GM18868 (cell line): ENCODE results near the gene AP5S1.
A peak's percentile ranks its signal among the peaks of the same experiment; 100 is the strongest.

Source experiments
- ATAC-seq: cut with Tn5 transposase; IDR thresholded peaks from one replicate; pipeline ENCODE4 v1.9.1; 2021; ENCODE audit warnings: mild to moderate bottlenecking, moderate library complexity; ENCODE audit not compliant: unreplicated experiment

Gene AP5S1, protein sequence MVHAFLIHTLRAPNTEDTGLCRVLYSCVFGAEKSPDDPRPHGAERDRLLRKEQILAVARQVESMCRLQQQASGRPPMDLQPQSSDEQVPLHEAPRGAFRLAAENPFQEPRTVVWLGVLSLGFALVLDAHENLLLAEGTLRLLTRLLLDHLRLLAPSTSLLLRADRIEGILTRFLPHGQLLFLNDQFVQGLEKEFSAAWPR

DNA sequence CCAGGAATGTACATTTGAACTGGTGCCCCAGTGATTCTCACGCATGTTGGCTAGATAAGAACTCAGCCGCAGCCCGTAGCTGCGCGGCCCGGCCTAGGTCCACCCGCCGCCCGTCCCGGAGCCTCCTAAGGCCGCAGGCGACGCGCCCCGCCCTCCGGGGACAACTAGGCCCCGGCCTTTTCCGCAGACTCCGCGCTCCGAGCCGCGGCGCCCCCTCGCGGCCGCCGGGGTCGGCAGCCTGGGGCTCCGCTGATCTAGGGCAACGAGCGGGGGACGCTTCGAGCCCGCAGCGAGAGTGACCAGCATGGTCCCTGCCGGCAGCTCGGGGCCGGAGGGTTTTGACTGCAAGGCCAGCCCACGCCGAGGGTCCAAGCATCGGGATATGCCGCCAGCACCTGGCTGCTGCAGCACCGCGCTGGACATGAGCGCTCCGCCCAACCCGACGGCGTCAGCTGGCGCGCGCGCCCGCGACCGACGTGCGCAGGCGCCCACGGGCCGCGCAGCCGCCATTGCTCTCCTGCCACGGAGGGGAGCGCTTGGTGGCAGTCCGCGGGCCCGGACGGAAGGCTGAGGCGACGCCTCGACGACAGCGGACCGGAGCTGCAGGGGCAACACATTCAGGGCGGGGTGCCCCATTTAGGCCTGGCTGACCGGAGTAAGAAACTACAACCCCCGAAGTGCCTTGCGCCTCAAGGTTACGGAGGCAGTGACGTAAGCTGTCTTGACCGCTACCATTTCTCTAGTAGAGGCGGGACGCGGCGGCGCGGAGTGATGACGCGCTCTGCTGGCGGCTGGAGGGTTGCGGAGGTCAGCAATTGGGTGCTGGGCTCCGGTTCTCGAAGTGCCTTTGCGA is at the start of gene AP5S1:
Gene AP5S1, plus strand, starts transcription at position 500 of the 853 bp plus-strand sequence. CDS start 1,571 bp downstream, outside the sequence.
- peak; percentile 77 for ATAC-seq

DNA sequence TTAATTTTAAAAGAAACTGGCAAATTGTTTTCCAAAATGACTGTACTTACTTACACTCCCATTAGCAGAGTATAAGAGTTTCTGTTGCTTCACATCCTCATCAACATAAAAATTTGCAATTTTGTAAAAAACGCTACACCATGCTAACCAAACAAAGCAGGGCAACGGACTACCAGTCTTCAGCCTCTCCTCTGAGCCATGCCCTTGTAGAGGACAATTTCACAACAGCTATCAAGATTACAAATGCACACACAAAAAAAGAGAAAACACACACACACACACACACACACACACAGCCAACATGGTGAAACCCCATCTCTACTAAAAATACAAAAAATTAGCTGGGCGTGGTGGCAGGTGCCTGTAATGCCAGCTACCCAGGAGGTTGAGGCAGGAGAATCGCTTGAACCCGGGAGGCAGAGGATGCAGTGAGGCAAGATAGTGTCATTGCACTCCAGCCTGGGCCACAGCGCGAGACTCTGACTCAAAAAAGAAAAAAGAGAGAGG is 48.7 kb upstream of the AP5S1 start:
- ATAC-seq: no peak

DNA sequence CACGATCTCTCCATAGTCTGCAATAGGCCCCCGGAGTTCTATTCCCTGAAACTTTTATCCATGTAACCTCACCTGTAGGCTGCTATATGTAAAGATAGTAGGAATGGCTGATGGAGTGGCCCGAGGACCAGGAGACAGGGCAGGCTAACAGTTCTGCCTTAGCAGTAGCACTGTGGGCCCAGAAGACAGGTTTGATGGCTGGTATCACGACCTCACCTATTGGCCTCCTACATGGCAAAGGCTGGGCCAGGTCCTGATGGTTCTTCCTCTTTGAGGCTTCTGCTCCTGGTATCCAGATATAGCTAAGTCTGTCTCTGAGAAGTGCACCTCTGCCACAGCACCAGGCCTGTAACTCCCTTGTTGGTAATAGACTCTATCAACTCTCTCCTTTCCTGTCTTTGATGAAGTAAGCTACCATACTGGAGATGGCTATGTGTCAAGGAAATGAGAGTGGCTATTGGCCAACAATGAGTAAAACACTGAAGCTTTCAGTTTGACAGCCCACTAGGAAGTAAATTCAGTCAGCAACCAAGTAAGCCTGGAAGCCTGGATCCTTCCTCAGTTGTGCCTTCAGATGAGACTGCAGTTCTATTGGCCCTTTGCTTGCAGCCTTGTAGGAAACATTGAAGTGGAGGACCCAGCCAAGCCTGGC is 44.8 kb upstream of the AP5S1 start:
- no peak for ATAC-seq

DNA sequence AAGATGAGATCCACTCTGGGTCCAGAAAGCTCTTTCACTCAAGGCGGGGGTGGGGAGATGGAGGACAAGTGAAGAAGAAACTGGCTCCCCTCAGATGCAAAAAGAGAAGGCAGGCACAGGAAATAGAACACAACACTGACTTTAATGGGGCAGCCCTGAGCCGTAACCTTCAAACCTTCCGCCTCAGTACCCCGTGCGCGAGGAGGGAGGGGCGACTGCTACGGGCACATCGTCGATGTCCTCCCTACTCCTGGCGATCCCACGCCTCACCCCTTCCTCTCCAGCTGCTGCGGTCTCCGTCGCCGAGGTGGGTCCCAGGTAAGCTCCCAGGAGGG is 43.0 kb upstream of the AP5S1 start:
- no peak for ATAC-seq

DNA sequence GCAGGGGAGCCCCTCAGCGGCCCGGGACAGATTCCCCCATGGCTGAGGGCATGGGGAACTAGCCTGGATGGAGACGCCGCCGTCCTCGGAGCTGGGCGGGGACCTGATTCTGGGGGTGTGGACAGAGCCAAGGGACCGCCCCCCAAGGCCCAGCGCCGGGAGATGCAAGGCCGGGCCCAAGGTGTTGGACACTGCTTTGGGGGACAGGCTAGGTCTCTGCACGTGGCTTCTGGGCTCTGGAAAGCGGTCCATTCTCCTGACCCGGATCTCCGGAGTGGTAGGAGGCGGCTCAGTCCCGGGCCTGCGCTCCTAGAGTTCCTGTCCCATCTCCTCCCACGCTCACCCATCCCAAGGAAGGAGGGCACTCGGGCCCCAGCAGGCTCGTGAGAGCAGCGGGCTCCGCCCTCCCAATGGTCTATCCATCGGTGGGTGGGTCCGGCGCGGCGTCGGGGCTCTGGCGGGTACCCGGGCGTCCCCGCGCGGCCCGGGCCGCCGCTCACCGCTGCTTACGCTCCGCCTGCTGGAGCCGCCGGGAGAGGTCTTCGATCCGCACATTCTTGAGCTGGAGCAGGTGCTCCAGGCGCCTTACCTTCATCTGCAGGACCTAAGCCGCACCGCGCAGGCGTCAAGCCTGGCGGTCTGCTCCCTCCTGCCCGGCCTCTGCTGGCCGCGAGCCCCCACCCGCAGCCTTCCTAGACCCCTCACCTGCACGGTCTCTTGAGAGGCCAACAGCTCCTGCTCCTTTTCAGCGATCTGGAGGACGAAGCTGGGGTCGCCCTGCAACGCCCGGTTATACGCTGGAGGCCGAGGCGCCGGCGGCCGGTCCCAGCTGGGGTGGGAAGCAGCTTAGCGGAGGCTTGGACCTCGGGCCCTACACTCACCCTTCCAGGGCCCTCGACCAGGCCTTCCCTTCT is 42.4 kb upstream of the AP5S1 start:
- no peak for ATAC-seq

DNA sequence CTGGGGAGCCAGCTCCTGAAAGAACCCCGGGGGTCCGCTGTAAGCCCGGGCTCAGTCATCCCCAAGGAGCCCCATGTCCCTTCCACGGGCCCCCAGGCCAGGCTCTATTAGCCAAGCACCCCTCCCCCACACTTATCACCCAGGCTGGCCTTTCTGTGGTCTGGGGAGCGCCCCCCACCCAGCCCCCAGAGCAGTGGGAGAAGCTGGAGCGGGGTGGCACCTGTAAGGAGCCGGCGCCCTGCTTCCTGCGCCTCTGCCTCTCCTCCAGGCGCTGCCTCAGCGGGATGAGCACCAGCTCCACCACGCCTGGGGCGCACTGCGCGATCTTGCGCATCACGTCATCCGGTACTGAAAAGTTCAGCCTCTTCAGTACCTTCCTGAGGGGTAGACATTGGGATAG is 41.4 kb upstream of the AP5S1 start:
- no peak for ATAC-seq

DNA sequence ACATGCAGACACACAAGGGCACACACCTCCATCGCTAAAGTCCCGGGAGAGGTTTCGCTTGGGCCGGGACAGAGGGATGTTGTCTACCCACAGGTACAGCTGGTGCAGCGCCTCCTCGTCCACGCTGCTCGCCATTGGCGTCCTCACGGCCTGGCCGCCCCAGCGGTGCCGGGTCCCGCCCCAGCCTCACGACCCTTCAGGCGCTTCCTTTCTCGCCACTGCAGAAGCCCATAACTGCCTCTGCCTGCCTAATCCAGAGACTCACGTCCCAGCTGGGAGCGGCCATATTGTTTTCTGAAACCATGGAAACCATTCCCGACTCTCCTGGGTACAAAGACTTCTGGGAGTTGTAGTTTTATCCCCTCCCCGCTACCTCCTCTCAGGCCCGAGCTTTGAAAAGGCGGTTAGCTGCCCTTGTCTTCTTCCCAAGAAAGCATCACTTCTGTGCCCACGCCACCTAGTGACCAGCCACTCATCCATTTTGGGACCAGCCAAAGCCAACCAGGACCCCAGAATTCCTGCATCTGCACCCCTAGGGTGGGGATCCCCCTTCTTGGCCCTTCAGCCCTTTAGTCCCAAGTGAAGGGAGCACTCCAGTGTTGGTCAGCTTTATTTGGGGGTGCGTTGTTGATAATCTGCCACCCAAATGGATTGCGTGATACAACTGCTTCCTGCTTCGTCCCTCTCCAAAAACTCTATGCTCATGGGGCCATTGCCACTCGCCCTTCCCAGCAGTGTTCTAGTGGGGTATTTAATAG is 39.0 kb upstream of the AP5S1 start, which contains the start of gene SPEF1:
Gene SPEF1, minus strand, starts transcription at position 296 of the 758 bp plus-strand sequence. Its CDS starts 161 bp downstream, at position 135.
- peak; percentile 62 for ATAC-seq

DNA sequence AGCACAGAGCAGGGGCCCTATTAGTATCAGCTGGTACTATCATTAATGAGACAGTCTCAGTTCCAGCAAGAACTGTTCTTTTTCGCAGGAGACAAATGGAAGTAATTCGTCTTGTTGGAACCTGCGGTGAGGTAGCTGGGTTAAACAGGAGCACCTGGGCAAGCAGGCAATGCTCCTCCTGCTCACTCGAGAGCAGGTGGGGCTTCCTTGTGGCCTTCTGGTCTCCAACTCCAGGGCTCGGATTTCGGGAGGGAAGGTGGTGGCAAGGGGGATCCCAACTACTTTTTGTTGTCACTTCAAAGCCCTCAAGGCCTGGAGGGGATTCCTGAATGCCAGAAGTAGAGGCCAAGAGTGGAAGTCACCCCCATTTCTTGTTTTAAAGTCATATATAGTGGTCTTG is 37.8 kb upstream of the AP5S1 start:
- no peak for ATAC-seq

DNA sequence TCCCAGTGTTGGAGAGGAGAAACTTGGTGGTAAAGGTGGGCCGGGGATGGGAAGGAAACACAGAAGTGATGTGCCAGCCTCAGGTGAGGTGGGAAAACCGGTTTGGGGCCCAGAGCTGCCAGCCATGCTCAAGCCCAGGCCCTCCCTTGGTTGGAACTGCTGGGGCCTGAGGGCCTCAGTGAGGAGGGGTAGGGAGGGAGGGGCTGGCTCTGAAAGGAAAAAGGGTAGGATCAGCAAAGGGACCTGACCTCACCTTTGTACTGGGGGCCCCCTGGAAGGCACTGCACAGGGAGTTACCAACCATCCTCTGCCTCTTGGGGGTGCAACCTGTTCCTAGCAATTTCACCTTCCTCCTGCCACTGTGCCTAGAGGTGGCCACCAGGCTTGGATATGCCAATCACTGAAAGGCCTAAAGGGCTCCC is 37.3 kb upstream of the AP5S1 start:
- no peak for ATAC-seq

DNA sequence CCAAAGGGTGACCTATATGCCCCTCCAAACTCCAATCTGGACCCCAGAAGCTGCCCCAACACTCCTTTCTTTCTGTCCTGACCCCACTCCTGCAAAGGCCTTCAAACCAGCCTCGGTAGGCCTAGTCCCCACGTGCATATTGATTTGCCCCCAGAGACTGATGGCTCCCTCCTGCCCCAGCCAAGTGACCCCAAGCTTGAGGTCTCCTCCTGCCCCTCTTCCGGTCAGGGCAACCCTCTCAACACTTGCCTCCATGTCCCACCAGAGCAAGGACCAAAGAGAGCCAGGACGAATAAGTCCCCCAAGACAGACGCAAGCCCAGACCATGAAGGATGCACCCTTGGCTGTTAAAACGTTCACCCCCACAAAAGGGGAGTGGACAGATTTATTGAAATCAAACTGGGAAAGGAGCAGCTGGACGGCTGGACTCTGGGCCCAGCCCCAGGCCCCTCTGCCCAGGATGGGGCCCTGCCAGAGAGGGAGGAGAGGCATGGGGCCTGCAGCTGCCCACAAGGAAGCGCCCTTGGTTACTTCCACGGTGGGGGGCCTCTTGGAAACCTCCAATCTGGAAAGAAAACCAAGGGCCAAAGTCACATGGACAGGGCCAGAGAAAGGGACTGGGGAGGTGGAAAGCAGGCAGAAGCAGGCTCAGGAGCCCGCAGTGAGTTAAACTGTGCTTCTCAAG is 36.7 kb upstream of the AP5S1 start:
- no peak for ATAC-seq

DNA sequence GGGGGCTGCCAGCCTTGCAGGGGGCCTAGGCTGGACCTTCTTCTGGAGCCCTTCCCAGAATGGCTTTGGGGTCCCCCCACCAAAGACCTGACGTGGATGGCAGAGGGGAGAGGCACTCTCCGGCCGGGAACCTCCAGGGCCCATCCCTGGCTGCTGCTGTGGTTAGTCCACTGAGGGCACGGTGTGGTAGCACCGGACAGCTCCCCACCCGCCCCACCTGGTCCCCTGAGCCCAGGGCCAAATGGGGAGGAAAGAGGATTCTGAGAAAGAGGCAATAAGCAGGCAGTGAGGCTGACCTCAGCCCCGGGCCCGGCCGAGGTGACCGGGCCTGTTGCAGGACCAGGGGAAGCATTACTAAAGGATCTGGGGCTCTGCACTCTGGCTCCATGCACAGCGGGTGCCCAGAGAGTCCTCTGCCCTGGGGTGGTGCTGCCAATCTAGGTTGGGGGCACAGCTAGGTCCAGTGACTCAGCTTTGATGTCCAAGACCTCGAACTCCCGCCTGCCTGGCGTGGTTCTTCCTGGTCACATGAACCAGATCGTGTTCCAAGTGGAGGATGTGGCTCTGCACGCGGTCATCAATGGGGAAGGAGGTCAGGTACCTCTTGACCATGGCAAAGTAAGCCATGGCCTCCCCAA is 36.0 kb upstream of the AP5S1 start:
- no peak for ATAC-seq

DNA sequence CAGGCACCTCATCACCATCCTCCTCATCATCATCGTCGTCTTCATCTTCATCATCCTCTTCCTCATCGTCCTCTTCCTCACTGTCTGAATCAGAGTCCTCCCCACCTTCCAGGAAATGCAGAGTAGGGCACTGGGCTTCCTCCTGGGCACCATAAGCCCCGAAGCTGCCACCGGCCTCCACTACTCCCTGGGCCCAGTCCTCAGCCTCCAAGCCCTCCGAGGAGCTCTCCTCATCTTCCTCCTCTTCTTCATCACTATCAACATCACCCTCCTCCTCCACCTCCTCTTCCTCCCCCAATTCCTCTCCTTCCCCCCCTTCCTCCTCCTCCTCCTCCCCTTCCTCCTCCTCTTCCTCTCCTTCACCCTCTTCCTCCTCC is 35.5 kb upstream of the AP5S1 start:
- ATAC-seq: no peak

DNA sequence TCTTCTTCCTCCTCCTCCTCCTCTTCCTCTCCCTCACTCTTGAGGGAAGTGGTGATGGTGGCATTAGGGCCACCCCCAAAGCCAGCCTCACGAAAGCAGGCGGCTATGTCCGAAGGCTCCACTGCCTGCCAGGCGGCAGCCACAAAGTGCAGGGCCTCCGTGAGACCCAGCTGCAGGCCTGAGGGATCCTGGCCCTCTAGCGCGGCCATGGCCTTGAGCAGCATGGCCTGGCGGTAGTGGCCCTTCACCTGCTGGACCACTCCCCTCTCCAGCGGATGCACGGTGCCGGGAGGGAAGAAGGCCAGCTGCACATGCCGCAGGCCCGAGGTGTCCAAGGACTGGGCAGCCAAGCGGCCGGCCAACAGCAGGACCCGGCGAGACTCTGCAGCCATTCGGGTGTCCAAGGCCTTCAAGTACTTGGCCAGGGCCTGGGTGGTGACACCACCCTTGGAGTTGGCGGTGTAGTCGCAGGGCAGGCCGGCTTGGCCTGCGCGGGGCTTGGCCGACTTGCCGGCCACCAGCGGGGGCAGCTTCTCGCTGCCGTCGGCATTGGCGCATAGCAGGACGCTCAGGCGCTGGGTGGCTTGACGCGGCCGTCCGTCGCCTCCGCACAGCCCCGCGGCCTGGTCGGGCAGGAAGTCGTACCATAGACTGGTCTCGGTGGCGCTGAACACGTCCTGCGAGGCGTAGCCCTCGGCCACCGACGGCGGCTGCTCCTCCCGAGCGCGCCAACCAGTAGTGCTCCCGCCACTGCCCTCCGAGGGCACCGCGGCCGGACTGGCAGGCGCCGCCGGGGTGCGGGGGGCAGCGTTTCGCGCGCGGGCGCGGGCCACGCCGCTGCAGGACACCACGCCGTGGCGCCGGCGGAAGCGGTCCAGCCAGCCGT is 34.9 kb upstream of the AP5S1 start:
- ATAC-seq: no peak

DNA sequence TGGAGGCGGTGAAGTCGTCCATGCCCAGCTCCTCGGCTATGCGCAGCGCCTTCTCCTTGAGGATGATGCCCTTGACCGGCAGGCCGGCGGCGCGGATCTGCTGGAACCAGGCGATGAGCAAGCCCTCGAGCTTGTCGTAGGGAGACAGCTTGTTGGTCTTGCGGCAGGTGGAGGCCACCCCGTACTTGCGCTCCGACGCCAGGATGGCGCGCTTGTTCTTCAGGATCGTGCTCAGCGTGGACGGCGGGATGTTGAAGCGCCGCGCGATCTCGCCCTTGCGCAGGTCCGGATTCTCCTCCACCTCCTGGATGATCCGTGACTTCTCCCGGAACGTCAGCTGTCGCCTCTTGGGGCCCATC is 34.2 kb upstream of the AP5S1 start:
- peak; percentile 26 for ATAC-seq

DNA sequence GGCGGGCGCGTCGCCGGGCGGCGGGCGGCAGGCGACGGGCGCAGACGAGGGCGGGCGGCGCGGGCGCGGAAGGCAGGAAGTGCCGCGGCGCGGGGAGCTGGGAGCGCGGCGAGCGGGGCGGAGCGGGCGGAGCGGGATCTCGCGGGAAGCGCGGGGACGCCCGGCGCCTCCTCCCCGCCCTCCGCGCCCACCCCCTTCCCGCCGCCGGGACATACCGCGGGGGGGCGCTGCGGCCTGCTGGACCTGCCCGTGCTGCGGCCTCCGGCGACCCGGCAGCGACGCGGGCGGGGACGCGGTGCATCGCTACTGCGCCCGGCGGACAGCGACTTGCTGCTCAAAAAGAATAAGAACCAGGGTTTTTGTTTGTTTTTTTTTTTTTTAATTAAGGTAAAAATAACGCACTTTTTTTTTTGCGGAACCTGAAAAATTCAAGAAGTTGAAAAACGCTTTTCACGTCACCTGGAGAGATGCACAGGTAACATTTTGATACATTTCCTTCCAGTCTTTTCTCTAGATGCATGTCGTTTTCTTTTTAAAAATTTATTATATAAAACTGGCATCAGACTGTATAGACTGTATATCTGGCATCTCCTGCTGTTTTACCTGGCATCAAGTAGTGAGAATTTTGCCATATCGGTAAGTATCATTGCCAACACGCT is 33.6 kb upstream of the AP5S1 start, which contains the start of gene CENPB:
Gene CENPB, minus strand, starts transcription at position 76 of the 659 bp plus-strand sequence. CDS start 257 bp downstream, outside the sequence.
- peak; percentile 86 for ATAC-seq

DNA sequence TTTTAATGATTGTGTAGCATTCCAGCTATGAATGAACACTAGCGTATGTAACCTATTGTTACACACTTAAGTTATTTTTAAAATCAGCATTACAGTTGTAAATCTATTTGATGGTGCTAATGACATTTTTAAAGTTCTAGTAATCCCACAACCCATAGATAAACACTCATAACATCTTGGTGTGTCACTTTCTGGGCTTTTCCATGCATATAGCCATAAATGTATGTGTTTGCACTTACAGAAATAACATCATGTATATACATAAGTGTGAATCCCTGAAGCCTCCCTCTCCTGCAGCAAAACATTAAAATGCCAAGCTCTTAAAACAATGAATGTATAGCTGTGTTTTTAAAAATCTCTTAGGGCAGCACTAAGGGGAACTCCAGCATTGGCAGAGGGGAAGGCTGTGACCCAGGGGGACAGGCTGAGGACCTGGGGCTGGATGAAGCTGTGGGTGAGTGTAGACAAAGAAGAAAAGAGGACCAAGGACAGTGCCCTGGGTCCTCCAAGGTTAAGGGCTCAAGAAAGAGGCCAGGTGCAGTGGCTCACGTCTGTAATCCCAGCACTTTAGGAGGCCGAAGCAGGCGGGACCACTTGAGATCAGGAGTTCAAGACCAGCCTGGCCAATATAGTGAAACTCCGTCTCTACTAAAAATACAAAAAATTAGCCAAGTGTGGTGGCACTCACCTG is 32.9 kb upstream of the AP5S1 start:
- ATAC-seq: no peak

DNA sequence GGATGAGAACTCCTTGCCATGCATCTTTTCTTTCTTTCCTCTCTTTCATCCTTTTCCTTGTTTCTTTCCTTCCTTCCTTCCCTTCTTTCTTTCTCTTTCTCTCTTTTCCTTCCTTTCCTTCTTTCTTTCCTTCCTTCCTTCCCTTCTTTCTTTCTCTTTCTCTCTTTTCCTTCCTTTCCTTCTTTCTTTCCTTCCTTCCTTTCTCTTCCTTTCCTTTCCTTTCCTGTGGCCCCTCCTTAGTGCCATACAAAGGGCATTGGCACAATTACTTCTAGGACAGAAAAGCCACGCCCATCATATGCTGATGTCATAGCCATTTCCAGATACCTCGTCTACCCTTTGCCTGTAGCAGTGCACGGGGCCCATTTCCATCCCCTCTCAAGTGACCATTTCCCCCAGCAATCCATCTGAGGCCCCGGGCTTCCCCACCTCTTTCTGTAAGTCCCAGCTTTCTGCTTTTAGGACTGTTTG is 31.6 kb upstream of the AP5S1 start:
- ATAC-seq: no peak
